ENCODE measurements around the gene GHRHR. TPM values are rescaled to one million over a fixed set of nuclear protein-coding genes. Genes with fewer than 3 reads are reported as not detected.

Gene GHRHR
- total RNA-seq, 2 donors from 2014 or later: not detected

- no peaks in the 10 kb centered on the region for H3K36me3 ChIP-seq
- TF ChIP-seq CTCF (IDR thresholded peaks at IDR 0.05): no peak
- no peak for DNase-seq (ENCODE audit: low spot score)
- H3K4me3 ChIP-seq: no peak overlapping the region
- H3K9me3 ChIP-seq: no peaks in the 10 kb centered on the region
- no peaks in the 10 kb centered on the region for H3K27me3 ChIP-seq
- H3K4me1 ChIP-seq: peaks cover 0 to 37% of the 10 kb centered on the region in 2 donors
- H3K27ac ChIP-seq: no peak overlapping the region
Measured at GRCh38 chr7:30934225-30934624, 29.5 kb upstream of the GHRHR start.

GRCh38 chr7:30934732-30935568 is 28.8 kb upstream of the GHRHR start:
- no peaks in the 10 kb centered on the region for H3K36me3 ChIP-seq
- H3K27ac ChIP-seq: no peak overlapping the region
- no peak overlapping the region for H3K4me3 ChIP-seq
- no peak for TF ChIP-seq CTCF (IDR thresholded peaks at IDR 0.05)
- no peak for DNase-seq (ENCODE audit: low spot score)
- peaks cover 0 to 37% of the 10 kb centered on the region in 2 donors for H3K4me1 ChIP-seq
- H3K27me3 ChIP-seq: no peaks in the 10 kb centered on the region
- H3K9me3 ChIP-seq: no peaks in the 10 kb centered on the region

- no peak for TF ChIP-seq CTCF (IDR thresholded peaks at IDR 0.05)
- DNase-seq (ENCODE audit: low spot score): no peak
- H3K27me3 ChIP-seq: no peaks in the 10 kb centered on the region
- H3K27ac ChIP-seq: no peak overlapping the region
- peaks cover 0 to 33% of the 10 kb centered on the region in 2 donors for H3K4me1 ChIP-seq
- no peak overlapping the region for H3K4me3 ChIP-seq
- no peaks in the 10 kb centered on the region for H3K9me3 ChIP-seq
- H3K36me3 ChIP-seq: no peaks in the 10 kb centered on the region
Measured at GRCh38 chr7:30935569-30935877, 28.2 kb upstream of the GHRHR start.

- Histone ChIP-seq H3K27me3 (no peaks in the 10 kb centered on the region), H3K4me3 (no peak overlapping the region), H3K9me3 (no peaks in the 10 kb centered on the region), H3K4me1 (peaks cover 0 to 21% of the 10 kb centered on the region in 2 donors), H3K36me3 (no peaks in the 10 kb centered on the region), H3K27ac (no peak overlapping the region)
- no peak for TF ChIP-seq CTCF (IDR thresholded peaks at IDR 0.05)
- no peak for DNase-seq (ENCODE audit: low spot score)
Measured at GRCh38 chr7:30936650-30937245, 27.0 kb upstream of the GHRHR start.

GRCh38 chr7:30937416-30937815 is 26.3 kb upstream of the GHRHR start:
- no peaks in the 10 kb centered on the region for H3K9me3 ChIP-seq
- no peaks in the 10 kb centered on the region for H3K27me3 ChIP-seq
- no peak for TF ChIP-seq CTCF (IDR thresholded peaks at IDR 0.05)
- peaks cover 0 to 14% of the 10 kb centered on the region in 2 donors for H3K4me1 ChIP-seq
- H3K36me3 ChIP-seq: no peaks in the 10 kb centered on the region
- no peak for DNase-seq (ENCODE audit: low spot score)
- H3K27ac ChIP-seq: no peak overlapping the region
- H3K4me3 ChIP-seq: no peak overlapping the region
